HG02938 (cell line): ENCODE data around the gene CEP63.

Source experiments
- ATAC-seq: cut with Tn5 transposase; IDR thresholded peaks from one replicate; pipeline ENCODE4 v1.9.1; 2021; ENCODE audit warnings: mild to moderate bottlenecking, moderate library complexity; ENCODE audit not compliant: unreplicated experiment

The CEP63 gene

GRCh38 chr3:134606033-134607025, 120.5 kb downstream of the CEP63 start:
- ATAC-seq = no peak

- no peak for ATAC-seq
These were observed 121.5 kb downstream of the CEP63 start for GRCh38 chr3:134607054-134608022.

- no peak for ATAC-seq
These were observed 122.3 kb downstream of the CEP63 start for GRCh38 chr3:134608023-134608770.

GRCh38 chr3:134608771-134609435, 123.0 kb downstream of the CEP63 start:
- ATAC-seq = no peak

GRCh38 chr3:134609821-134610431, 124.1 kb downstream of the CEP63 start:
- ATAC-seq = no peak

- ATAC-seq = no peak
These were observed 124.9 kb downstream of the CEP63 start for GRCh38 chr3:134610432-134611385.

- ATAC-seq = no peak
These were observed 125.7 kb downstream of the CEP63 start for GRCh38 chr3:134611516-134611915.

- ATAC-seq = no peak
These were observed 127.2 kb downstream of the CEP63 start for GRCh38 chr3:134613006-134613520.

GRCh38 chr3:134614955-134615354, 129.1 kb downstream of the CEP63 start:
- ATAC-seq = no peak

GRCh38 chr3:134615743-134616142, 129.9 kb downstream of the CEP63 start:
- ATAC-seq = no peak

GRCh38 chr3:134617608-134618477, 132.0 kb downstream of the CEP63 start:
- ATAC-seq = no peak

GRCh38 chr3:134618478-134619300, 132.8 kb downstream of the CEP63 start:
- no peak for ATAC-seq

GRCh38 chr3:134619301-134619615, 133.4 kb downstream of the CEP63 start:
- ATAC-seq = no peak

GRCh38 chr3:134619884-134620445, 134.1 kb downstream of the CEP63 start:
- ATAC-seq = no peak

GRCh38 chr3:134620476-134621115, 134.7 kb downstream of the CEP63 start:
- no peak for ATAC-seq

GRCh38 chr3:134621854-134622253, 136.0 kb downstream of the CEP63 start:
- ATAC-seq = no peak
